Ramos (cell line): Measurements from ENCODE around the gene MC2R.
"Not testable (repeated sequence)": the region's sequence is repeated elsewhere in the genome, so short reads cannot be mapped to it uniquely, and the experiment has no call there.

ENCODE experiments used
- in situ Hi-C: fragments of 300-500 bp; cut with MboI; formaldehyde crosslinking; loops from one replicate; pipeline ENCODE4 v1.14.3; 2022; ENCODE audit warnings: low sequenced_read_pairs; ENCODE audit not compliant: unreplicated experiment

The MC2R gene

DNA sequence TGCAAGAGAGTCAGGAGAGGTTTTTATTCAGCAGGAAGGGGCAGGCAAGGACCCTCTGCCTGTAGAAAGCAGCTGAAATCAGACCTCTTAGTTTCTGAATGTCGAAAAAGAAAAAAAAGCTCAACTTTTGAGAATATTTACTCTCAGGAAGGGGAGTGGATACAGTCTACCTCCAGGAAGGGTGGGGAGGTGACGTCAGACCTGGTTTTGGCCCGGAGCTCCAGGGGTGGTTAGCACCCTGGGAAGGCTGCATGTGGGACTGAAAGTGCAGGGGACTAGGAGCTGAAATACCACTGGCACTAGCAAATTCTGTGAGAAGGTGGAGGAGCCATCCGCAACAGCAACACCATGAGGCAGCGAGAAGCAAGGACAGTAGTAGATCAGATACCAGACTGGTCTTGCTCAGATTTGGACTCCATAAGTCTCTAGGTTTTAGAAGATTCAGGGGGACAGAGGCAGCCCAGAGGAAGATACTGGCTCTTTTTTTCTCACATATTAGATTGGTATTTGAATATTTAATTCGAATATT, 19.8 kb downstream of the MC2R start:
- in situ Hi-C loops: no loop called here

DNA sequence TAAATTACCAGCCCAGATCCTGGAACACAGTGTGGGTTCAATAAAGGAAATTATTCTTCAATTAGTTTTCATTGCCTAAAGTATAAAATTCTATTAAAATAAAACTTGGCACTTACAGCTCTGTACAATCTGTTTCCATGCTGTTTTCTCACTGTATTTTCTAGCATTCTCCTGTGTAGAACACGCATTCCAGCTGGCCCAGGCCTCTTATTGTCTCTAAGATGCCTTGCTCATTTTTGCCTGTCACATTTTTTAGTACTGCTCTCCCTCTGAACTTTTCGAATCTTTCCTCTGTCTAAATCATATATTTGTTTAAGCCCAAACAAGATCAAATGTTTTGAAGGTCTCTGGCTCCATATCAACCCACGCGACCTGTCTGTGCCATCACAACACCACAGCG, 20.8 kb downstream of the MC2R start:
- in situ Hi-C loops: no loop called here

GRCh38 chr18:13893418-13893760, 21.9 kb downstream of the MC2R start:
- in situ Hi-C loops: no loop called here

DNA sequence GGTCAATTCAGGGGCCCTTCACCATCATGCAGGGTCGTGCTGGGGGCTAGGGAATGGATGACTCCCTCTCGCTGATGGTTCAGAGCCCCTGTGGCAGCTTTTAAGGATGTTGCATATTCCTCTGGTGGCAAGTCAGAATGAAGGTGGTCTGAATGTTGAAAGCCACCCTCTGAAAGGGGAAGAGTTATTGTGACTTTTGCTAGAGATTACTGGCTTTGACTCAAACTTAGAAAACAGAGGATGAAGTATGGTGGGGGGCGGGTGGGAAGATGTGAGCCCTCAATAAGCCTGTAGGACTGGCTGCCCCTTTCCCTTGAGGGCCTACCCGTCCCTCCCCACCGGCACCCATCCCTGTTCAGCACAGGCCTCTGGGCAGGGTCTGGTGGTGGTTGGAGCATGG, 23.2 kb downstream of the MC2R start:
- in situ Hi-C loops: no loop called here

DNA sequence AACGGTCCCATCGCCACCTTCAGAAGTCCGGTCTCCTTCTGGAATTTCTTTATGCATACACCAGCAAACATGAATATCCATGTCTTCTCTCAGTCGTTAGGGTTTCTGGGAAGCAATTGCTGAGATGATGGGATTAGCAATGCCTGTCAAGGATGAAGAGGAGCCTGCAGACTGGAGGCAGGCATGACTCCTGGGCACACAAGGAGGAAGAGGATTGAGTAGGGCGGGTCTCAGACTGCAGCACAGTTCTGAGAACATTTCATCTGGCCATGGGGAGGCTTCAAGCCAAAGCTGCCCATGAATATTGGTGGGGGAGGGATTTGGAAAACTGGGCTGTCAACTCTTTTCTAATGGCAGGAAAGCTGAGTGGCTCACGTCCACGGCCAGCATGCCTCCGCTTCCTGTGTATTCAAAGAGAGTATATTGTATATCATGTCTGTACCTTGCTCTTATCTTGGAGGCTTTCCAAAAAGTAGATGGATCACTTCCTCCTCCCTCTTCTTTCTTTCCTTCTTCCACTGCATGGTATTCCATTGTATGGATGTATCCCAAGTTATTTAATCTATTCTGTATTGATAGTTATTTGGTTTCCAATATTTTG, 24.5 kb downstream of the MC2R start:
- in situ Hi-C loops: no loop called here

DNA sequence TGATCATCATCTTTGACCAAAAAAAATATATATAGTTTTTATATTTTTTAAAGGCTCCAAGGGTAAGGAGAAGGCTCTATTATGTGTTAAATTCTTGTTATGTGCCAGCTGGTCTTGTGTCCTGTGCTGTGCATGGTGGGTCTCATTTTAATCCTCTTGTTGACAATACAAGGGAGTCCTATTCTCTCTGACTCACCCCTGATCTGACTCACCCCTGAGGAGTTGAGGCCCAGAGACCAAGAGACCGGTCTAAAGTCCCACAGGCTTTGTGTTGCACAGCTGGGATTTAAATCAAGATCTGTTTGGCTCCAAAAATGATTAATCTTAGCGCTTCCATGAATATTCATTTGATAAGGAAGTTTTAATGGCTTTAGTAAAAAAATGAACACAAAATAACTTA, 25.7 kb downstream of the MC2R start:
- in situ Hi-C loops: no loop called here

GRCh38 chr18:13888191-13888716, 27.1 kb downstream of the MC2R start:
- in situ Hi-C loops: no loop called here

GRCh38 chr18:13885009-13885408, 30.3 kb downstream of the MC2R start:
- in situ Hi-C loops: no loop called here

DNA sequence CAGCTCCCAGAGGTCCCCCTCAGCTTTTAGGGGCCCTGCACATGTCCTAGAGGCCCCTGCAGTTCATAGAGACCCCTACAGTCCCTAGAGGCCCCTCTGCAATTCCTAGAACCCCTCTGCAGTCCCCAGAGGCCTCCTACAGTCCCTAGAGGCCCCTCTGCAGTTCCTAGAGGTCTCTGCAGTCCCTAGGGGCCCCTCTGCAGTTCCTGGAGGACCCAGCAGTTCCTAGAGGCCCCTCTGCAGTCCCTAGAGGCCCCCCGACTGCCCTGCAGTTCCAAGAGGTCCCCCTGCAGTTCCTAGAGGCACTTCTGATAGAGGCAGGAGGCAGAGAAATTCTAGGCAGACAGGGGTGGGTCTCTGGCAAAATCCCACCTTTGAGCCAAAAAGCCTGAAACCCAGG, 35.4 kb downstream of the MC2R start:
- in situ Hi-C loops: no loop called here

GRCh38 chr18:13879492-13879891, 35.8 kb downstream of the MC2R start:
- in situ Hi-C loops: no loop called here

GRCh38 chr18:13878857-13879256, 36.5 kb downstream of the MC2R start:
- in situ Hi-C loops: no loop called here

- in situ Hi-C loops: no loop called here
Observed at GRCh38 chr18:13877157-13877556, 38.2 kb downstream of the MC2R start.

- in situ Hi-C loops: no loop called here
Observed at GRCh38 chr18:13874558-13874957, 40.8 kb downstream of the MC2R start.

GRCh38 chr18:13872932-13873331, 42.4 kb downstream of the MC2R start:
- in situ Hi-C loops: no loop called here

- in situ Hi-C loops: no loop called here
Observed at GRCh38 chr18:13872373-13872772, 43.0 kb downstream of the MC2R start.

GRCh38 chr18:13871701-13872100, 43.6 kb downstream of the MC2R start:
- in situ Hi-C loops: no loop called here

DNA sequence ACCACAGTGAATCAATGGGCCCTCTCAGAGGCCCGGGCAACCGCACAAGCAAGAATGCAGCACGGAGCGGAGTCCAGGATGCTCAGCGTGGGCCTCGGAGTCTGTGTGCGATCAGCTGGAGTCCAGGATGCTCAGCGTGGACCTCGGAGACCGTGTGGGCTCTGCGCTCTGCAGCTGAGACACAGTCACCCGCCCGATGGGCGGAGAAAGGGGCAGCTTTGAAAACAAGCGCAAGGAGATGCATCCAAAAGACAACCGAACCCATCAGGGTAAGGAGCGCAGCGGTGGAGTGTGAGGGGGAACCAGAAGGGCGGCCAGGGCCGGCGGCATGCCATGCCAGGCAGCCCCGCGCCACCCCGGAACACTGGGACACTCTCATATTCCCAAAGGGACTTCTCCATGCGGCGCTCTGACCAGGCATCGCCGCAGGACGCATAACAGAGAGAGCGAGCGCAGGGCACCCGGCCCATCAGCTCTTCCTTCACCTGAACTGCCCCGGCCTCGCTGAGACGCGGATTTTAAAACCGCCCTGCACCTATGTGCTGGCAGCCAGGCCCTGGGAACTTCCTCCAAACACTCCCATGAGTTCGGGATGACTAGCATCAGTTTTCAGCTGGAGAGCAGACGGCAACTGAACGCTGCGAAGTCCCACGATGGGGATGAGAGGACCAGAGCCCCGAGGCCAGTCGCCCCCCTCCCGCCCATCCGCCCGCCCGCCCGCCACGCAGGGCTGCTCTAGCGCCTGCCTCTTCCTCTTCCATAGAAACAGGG, 46.6 kb downstream of the MC2R start:
- in situ Hi-C loops: no loop called here

- in situ Hi-C loops: not testable (repeated sequence)
Observed at GRCh38 chr18:13862898-13863297, 52.4 kb downstream of the MC2R start.

- in situ Hi-C loops: no loop called here
Observed at GRCh38 chr18:13849791-13850190, 65.5 kb downstream of the MC2R start.

DNA sequence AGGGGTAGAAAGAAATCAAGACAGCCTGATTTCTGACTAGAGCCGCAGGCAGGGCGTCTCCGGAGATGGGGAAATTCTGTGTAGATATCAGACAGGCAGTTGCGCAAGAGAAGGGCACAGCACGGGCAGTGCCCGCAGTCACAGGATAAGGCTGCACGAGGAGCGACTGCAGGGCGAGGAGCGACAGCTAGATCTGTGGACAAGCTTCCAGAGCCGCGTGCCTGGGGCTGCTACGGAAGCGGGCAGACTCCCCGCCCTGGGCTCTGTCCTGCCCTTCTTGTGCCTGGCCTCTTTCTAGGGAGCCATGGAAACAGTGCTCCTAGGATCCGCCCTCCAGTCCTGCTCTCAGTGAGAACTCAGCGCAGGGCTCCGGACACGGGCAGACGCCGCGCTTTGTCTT, 78.8 kb downstream of the MC2R start:
- in situ Hi-C loops: no loop called here

- in situ Hi-C loops: no loop called here
Observed at GRCh38 chr18:13835202-13835601, 80.1 kb downstream of the MC2R start.
